GM19328 (cell line): ENCODE results near the gene PIAS2.
"Not testable (repeated sequence)": the region's sequence is repeated elsewhere in the genome, so short reads cannot be mapped to it uniquely, and the experiment has no call there.

Source experiments
- ATAC-seq: cut with Tn5 transposase; IDR thresholded peaks from one replicate; pipeline ENCODE4 v1.9.1; 2021; ENCODE audit warnings: mild to moderate bottlenecking, moderate library complexity; ENCODE audit not compliant: unreplicated experiment

PIAS2 gene

GRCh38 chr18:46842583-46842982 is 74.7 kb downstream of the PIAS2 start:
- ATAC-seq, result no peak

GRCh38 chr18:46833899-46834298 is 83.4 kb downstream of the PIAS2 start:
- ATAC-seq, result no peak

GRCh38 chr18:46832849-46833248 is 84.5 kb downstream of the PIAS2 start:
- no peak for ATAC-seq

GRCh38 chr18:46832422-46832821 is 84.9 kb downstream of the PIAS2 start:
- not testable (repeated sequence) for ATAC-seq

- ATAC-seq, result no peak
These were observed 85.9 kb downstream of the PIAS2 start for GRCh38 chr18:46831434-46831833.

GRCh38 chr18:46830633-46831032 is 86.7 kb downstream of the PIAS2 start:
- no peak for ATAC-seq

- ATAC-seq, result no peak
These were observed 87.4 kb downstream of the PIAS2 start for GRCh38 chr18:46829947-46830346.

- no peak for ATAC-seq
These were observed 87.8 kb downstream of the PIAS2 start for GRCh38 chr18:46829531-46829930.

- no peak for ATAC-seq
These were observed 95.2 kb downstream of the PIAS2 start for GRCh38 chr18:46821856-46822711.

- ATAC-seq, result no peak
These were observed 96.4 kb downstream of the PIAS2 start for GRCh38 chr18:46820863-46821262.

GRCh38 chr18:46815661-46816060 is 101.6 kb downstream of the PIAS2 start:
- ATAC-seq, result no peak

- ATAC-seq, result no peak
These were observed 102.9 kb downstream of the PIAS2 start for GRCh38 chr18:46814399-46814798.

- no peak for ATAC-seq
These were observed 105.0 kb downstream of the PIAS2 start for GRCh38 chr18:46812311-46812710.

GRCh38 chr18:46810481-46811000 is 106.8 kb downstream of the PIAS2 start:
- no peak for ATAC-seq

GRCh38 chr18:46809145-46809544 is 108.2 kb downstream of the PIAS2 start:
- ATAC-seq, result no peak

- ATAC-seq, result not testable (repeated sequence)
These were observed 121.4 kb downstream of the PIAS2 start for GRCh38 chr18:46795945-46796344.

GRCh38 chr18:46794607-46795006 is 122.7 kb downstream of the PIAS2 start:
- no peak for ATAC-seq

- no peak for ATAC-seq
These were observed 123.7 kb downstream of the PIAS2 start for GRCh38 chr18:46793565-46793964.

- no peak for ATAC-seq
These were observed 128.2 kb downstream of the PIAS2 start for GRCh38 chr18:46789088-46789487.

GRCh38 chr18:46787674-46788073 is 129.6 kb downstream of the PIAS2 start:
- no peak for ATAC-seq

- no peak for ATAC-seq
These were observed 144.9 kb downstream of the PIAS2 start for GRCh38 chr18:46772357-46772756.

GRCh38 chr18:46771141-46771540 is 146.2 kb downstream of the PIAS2 start:
- ATAC-seq, result no peak

GRCh38 chr18:46770708-46771107 is 146.6 kb downstream of the PIAS2 start:
- ATAC-seq, result no peak
